Measurements from ENCODE around the gene C3orf18.

- TF ChIP-seq CTCF (IDR thresholded peaks at IDR 0.05) (no peak), POLR2A (IDR thresholded peaks at IDR 0.05) (no peak)
Measured at GRCh38 chr3:50570508-50571279, 3.1 kb upstream of the C3orf18 start.

All from Peyer's patch (tissue), 4 donors.